Measurements from ENCODE around the gene FRAT1. TPM values are rescaled to one million over a fixed set of nuclear protein-coding genes. Genes with fewer than 3 reads are reported as not detected.
"Not testable (repeated sequence)": the region's sequence is repeated elsewhere in the genome, so short reads cannot be mapped to it uniquely, and the experiment has no call there.

Gene FRAT1
- total and polyA plus RNA-seq, 8 donors: 2.4 to 10.8 (median 3.3) TPM

GRCh38 chr10:97277551-97277950 is 41.5 kb upstream of the FRAT1 start:
- intact Hi-C loops (cut with DNase I): loop anchor here in 1 of 2 donors (5.0 kb wide), 1 partner anchor 55 kb away; the partner anchor contains the start of gene FRAT2
- no peak overlapping the region for H3K4me3 ChIP-seq
- ATAC-seq (no peak), DNase-seq (no peak)
- H3K27ac ChIP-seq: no peak overlapping the region
- TF ChIP-seq CTCF (IDR thresholded peaks at IDR 0.05): no peak
- no peaks in the 10 kb centered on the region for H3K27me3 ChIP-seq
- H3K36me3 ChIP-seq: no peaks in the 10 kb centered on the region
- H3K9me3 ChIP-seq: no peaks in the 10 kb centered on the region
- peaks cover 8 to 24% of the 10 kb centered on the region in 2 donors for H3K4me1 ChIP-seq

DNA sequence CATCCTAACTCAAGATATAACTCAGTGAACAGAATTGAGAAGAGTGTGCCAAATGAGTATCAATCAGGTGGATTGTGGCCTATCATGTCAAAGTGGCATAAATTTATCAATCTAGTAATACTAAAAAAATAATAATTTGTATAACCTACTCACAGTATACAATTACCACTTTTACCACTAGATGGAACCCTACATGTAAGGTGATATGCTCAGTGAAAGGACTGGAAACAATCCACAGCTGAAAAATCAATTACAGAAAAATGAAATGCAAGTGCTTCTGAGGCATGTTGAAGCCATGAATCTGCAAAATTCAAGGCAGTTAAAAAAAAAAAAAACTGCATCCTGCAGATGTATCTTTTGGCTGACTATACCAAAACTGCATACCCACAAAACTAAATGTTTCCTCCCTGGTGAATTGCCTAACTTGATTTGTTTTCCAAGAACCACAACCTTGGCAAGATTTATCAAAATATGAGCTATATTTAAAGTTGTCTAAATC is 40.5 kb upstream of the FRAT1 start:
- intact Hi-C loops (cut with DNase I): loop anchor here in 1 of 2 donors (5.0 kb wide), 1 partner anchor 54 kb away; the partner anchor contains the start of gene FRAT2
- H3K27ac ChIP-seq: peak overlapping the region; percentile 5 to 67
- no peaks in the 10 kb centered on the region for H3K9me3 ChIP-seq
- H3K4me1 ChIP-seq: peaks cover 8 to 24% of the 10 kb centered on the region in 2 donors
- ATAC-seq (peak; percentile 96), DNase-seq (peak in 2 of 4 donors; percentile 67 to 82)
- H3K27me3 ChIP-seq: no peaks in the 10 kb centered on the region
- H3K4me3 ChIP-seq: no peak overlapping the region
- peak; percentile 39 to 60 for TF ChIP-seq CTCF (IDR thresholded peaks at IDR 0.05)
- no peaks in the 10 kb centered on the region for H3K36me3 ChIP-seq

GRCh38 chr10:97279121-97279815 is 39.8 kb upstream of the FRAT1 start:
- intact Hi-C loops (cut with DNase I): loop anchor here in 1 of 2 donors (5.0 kb wide), 1 partner anchor 53 kb away; the partner anchor contains the start of gene FRAT2
- peak overlapping the region; percentile 5 to 67 for H3K27ac ChIP-seq
- H3K4me1 ChIP-seq: peaks cover 8 to 28% of the 10 kb centered on the region in 2 donors
- ATAC-seq: peak; percentile 61
- DNase-seq: peak in 1 of 4 donors; percentile 42
- no peak overlapping the region for H3K4me3 ChIP-seq
- H3K36me3 ChIP-seq: no peaks in the 10 kb centered on the region
- TF ChIP-seq CTCF (IDR thresholded peaks at IDR 0.05): no peak
- no peaks in the 10 kb centered on the region for H3K27me3 ChIP-seq
- H3K9me3 ChIP-seq: no peaks in the 10 kb centered on the region

- no peak overlapping the region for H3K27ac ChIP-seq
- intact Hi-C loops (cut with DNase I): no loop called here
These were observed 38.3 kb upstream of the FRAT1 start for GRCh38 chr10:97280783-97281182.

GRCh38 chr10:97290076-97290475 is 29.0 kb upstream of the FRAT1 start:
- ATAC-seq; DNase-seq; H3K27ac ChIP-seq; H3K9me3 ChIP-seq; H3K4me1 ChIP-seq; H3K4me3 ChIP-seq; H3K27me3 ChIP-seq; intact Hi-C loops (cut with DNase I): not testable (repeated sequence)
- H3K36me3 ChIP-seq: peaks cover 0 to 11% of the 10 kb centered on the region in 2 donors

More at GRCh38 chr10:97280783-97281182, 38.3 kb upstream of the FRAT1 start:
- ATAC-seq (no peak), DNase-seq (no peak)
- Histone ChIP-seq H3K36me3 (no peaks in the 10 kb centered on the region), H3K9me3 (no peaks in the 10 kb centered on the region), H3K27me3 (no peaks in the 10 kb centered on the region), H3K4me3 (no peak overlapping the region), H3K4me1 (peaks cover 8 to 31% of the 10 kb centered on the region in 2 donors)
- TF ChIP-seq CTCF (IDR thresholded peaks at IDR 0.05): no peak

GRCh38 chr10:97290576-97291356 is 28.3 kb upstream of the FRAT1 start:
- peak overlapping the region in 1 of 2 donors; percentile 89 for H3K4me3 ChIP-seq
- H3K9me3 ChIP-seq; intact Hi-C loops (cut with DNase I); ATAC-seq; H3K27me3 ChIP-seq; DNase-seq; H3K4me1 ChIP-seq: not testable (repeated sequence)
- peak overlapping the region in 1 of 2 donors; percentile 97 for H3K27ac ChIP-seq
- H3K36me3 ChIP-seq: peaks cover 0 to 11% of the 10 kb centered on the region in 2 donors
